RPMI8226 (cell line): ENCODE measurements around the gene PBXIP1.
A peak's percentile ranks its signal among the peaks of the same experiment; 100 is the strongest.

Experiments used
- DNase-seq: peaks from one replicate; pipeline ENCODE4 v3.0.0-alpha.2; 2015

The PBXIP1 gene, protein sequence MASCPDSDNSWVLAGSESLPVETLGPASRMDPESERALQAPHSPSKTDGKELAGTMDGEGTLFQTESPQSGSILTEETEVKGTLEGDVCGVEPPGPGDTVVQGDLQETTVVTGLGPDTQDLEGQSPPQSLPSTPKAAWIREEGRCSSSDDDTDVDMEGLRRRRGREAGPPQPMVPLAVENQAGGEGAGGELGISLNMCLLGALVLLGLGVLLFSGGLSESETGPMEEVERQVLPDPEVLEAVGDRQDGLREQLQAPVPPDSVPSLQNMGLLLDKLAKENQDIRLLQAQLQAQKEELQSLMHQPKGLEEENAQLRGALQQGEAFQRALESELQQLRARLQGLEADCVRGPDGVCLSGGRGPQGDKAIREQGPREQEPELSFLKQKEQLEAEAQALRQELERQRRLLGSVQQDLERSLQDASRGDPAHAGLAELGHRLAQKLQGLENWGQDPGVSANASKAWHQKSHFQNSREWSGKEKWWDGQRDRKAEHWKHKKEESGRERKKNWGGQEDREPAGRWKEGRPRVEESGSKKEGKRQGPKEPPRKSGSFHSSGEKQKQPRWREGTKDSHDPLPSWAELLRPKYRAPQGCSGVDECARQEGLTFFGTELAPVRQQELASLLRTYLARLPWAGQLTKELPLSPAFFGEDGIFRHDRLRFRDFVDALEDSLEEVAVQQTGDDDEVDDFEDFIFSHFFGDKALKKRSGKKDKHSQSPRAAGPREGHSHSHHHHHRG

DNA sequence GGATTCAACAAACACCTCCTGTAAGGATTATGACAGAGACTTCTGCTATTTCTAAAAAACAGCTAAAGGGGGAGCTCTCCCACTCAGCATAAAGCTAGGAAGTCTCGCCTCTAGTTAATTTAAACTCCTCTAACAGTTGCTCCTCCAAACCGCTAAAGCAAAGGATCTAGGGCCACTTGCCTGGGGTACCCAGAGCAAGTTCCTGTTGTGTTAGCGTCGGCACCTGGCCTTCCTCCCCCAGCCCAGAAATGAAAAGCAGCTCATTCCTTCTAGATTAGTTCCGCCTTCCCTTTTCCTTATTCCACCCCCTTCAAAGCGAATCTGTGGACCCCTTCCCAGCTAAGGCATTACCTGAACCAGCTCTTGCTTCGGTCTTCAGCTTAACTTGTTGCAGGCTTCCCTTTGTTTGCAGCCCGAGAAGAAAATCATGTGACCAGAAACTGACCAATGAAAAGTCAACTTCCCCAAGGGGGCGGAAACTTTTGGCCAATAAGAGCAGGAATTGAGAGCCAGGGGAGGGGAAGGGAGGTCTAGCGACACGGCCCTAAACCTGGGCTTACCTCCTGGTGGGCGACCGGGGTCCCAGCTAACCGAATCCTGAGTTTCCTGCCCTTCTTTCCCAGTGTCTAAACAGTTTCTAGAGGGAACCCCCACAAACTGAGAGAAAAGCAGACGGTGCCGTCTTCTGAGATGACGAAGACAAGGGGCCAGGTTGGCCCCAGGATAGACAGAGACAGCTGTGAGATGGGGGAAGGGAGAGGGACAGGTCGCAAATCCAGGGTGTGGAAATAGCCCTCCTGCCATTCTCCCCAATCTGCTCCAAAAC, at the start of gene PBXIP1:
PBXIP1 (minus strand) TSS at position 382 of the 826 bp plus-strand sequence. CDS start 2,378 bp downstream, outside the sequence.
- peak; percentile 93 for DNase-seq

DNA sequence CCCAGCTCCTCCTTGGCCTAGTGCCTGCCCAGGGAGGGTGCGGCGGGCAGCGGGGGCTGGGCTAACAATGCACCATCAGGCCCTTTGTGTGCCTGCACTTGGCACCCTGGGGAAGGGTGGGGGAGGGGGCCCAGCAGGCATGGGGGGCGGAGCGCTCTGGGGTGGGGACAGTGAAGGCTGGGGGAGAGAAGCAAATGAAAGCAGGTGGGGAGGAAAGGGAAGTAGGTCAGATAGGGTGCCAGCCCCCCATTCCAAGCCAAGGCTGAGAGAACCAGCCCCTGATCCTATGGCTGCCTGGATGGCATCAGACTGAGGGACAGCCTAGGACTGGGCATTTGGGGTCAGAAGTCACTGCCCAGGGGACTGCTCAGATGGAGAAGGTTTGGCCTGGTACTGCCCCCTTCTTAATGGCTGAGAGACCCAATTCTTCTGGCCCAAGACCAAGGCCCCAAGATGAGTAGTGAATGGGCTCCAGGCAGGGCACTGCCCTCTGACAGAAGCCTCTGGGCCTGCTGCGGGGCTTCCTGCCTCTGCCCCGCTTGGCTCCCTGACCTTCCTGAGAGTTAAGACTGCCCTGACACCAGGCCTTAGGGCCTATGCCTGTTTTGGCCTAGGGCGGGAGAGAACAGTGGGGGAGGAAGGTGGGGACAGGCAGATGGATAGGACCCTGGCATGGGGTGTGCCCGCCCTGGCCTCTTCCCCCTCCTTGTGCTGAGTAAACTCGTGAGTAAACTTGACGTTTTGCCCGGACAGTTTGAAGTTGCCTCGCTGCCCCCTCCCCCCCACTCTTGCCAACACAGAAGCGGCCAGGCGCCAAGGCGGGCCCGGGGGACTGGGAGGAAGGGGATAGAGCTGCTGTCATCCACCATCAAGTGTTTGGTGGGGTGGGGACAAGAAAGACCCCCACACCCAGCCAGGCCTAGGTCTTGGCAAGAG, 49.4 kb upstream of the PBXIP1 start:
- peak; percentile 56 for DNase-seq

DNA sequence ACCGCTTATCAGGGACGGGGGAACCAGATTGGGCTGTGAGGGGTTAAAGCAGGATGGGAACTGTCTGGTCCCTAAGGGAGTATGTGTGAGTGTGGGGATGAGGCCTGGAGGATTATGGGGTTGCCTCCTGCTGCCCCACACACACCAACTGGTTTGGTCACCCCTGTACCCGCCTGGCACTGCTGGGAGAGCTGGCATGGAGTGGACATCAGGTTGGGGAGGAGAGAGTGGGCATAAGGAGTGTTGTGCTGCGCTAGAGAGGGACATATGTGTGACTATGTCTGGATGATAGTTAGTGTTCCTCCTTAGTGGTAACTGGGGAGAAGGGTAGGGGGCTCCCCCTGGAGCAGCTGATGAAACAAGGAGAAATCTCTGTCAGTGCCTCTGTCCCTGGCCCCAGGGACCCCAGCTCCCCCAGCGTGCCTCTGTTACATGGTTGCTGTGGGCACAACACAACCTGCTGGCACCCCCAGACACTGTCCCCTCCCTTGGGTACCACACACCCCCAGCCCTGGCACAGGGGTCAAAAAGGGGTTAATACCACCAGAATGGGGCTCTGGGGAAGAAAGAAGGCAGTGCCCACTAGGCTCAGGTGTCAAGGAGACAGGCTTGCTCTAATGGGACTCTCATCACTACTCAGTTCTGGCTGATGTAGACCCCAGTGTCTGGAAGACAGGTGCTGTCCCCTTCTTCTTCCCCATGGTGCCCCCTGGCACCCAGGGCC, 48.6 kb upstream of the PBXIP1 start:
- no peak for DNase-seq

GRCh38 chr1:155003766-155004351, 48.0 kb upstream of the PBXIP1 start:
- DNase-seq: peak; percentile 56

DNA sequence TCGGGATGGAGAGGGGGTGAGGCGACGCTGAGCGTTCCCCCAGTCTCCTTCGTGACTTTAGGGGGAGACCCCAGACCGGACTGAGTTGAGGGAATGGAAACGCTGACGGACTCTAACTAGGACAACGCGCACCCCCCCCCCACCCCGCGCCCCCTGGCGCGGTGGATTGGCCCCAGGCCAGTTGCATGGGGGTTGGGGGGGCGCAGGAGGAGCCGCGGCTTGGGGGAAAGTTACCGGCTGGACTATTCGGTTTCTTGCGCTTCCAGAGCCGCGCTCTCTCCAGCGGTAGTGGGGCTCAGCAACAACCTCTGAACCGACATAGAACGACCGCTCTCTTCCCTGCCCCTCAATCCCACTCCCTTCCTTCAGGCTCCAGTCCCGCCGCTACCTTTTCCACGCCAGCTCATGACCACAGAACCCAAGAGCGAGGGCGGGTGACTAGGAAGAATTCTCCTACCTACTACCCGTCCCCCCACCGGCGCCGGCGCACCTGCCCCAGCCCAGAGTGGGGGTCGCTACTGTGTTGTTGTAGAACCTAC, 47.4 kb upstream of the PBXIP1 start:
- peak; percentile 46 for DNase-seq

- DNase-seq: no peak
These were observed 46.7 kb upstream of the PBXIP1 start, which contains the start of gene ZBTB7B for GRCh38 chr1:155002464-155003226. Gene ZBTB7B, plus strand, starts transcription at chr1:155002802. Its CDS starts 11,859 bp downstream, at chr1:155014661.

DNA sequence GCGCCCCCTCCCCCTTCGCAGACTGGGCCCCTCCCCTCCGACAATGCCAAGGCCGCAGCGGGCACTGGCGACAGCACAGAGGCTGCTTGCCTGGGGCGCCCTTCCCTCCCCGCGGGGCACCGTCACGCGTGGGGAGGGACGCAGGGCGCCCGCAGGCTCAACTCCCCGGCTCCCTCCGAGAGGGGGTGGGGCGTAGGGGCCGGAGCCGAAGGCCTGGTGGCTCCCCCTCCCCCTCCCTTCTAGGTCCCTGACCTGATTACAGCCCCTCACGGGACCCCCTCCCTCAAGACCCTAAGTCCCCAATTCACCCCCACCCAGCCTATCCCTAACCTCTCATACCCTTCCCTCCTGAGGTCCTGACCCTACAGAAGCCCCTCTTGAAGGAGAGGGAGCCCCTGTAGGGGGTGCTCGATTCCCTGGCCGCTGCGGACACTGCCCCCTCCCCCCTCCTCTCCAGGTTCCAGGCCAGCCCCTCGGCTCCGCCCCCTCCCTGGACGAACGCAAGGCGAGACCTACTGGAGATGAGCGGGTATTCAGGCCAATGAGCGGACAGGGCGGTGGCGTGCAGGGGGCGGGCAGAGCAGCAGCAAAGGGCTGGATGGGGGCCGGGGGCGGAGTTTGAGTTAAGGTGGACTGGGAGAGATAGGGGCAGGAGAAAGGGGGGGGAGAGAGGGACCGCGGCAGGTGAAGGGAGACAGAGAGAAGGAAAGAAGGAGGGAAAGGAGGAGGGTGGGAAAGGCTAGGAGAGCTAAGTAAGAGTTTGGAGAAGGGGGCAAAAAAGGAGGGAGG, 46.0 kb upstream of the PBXIP1 start:
- peak; percentile 100 for DNase-seq

DNA sequence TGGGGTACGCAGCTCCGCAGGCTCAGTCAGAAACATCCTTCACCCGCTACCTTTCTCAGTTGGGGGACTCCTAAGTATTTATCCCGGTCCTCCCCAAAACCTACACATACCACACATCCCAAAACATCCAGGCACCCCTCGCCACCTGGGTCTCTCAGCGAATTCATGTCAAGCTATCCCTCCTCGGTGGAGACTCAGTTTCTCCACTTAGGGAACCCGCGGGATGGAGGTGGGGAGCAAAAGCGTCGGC, 45.5 kb upstream of the PBXIP1 start:
- DNase-seq: no peak

DNA sequence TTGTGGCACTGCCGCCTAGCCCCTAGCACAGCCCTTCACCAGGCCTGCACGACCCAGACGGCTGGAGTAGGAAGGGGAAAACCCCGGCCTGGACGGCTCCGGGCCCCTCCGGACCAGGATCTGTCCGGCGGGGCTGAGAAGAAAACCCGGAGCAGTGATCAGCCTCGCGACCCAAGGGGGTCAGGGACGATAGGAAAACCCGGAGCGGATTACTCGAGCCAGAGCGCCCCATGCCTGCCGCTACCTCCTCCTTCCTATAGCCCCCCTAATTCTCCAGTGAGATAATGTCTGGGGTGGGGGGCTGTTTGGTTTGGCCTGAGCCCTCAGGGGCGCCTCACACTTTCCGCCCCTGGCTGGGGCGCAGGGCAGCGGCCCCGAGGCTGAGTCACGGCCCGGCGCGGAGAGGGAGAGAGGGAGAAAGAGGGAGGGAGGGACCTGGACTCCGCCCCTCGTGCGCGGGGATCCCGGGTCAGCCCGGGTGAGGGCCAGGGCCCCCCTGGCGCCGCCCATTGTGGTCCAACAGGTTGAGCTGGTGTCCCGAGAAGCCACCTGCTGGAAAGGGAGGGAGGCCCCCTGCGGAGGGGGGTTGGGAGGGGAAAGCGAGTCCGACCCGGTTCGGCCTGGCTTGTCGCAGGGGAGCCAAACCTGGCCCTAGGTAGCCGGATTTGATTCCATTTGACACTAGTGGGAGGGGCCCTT, 45.0 kb upstream of the PBXIP1 start:
- DNase-seq: peak; percentile 98

GRCh38 chr1:155000411-155000725, 44.5 kb upstream of the PBXIP1 start:
- DNase-seq: no peak

- DNase-seq: peak; percentile 92
These were observed 43.9 kb upstream of the PBXIP1 start for GRCh38 chr1:154999571-155000410.

DNA sequence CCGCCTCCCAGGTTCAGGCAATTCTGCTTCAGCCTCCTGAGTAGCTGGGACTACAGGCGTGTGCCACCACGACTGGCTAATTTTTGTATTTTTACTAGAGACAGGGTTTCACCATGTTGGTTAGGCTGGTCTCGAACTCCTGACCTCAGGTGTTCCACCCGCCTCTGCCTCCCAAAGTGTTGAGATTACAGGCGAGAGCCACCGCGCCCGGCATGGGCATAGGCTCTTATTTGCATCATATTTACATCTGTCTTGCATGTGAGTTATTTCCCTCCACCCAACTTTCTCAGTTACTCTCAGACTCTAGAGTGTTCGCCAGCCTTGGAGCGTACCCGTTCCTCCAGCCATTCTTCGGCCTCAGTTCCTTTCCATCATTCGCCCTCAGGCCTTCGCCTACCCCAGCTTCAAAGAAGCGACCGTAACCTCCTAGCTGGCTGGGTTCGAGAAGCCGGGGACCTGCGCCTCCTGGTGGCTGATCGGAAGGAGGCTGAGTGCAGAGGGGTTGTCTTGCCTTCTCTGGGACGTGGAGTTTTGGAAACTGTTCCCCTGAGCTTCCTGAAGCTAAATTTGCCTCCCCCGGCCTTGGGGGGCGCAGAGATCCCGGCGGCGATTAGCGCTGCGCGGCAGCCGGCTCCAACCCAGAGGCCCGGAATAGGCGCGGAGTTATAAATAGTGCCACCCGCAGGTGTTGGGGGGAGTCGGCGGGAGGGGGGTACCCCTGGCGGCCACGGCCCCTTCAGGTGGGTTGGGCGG, 43.1 kb upstream of the PBXIP1 start:
- DNase-seq: peak; percentile 90

DNA sequence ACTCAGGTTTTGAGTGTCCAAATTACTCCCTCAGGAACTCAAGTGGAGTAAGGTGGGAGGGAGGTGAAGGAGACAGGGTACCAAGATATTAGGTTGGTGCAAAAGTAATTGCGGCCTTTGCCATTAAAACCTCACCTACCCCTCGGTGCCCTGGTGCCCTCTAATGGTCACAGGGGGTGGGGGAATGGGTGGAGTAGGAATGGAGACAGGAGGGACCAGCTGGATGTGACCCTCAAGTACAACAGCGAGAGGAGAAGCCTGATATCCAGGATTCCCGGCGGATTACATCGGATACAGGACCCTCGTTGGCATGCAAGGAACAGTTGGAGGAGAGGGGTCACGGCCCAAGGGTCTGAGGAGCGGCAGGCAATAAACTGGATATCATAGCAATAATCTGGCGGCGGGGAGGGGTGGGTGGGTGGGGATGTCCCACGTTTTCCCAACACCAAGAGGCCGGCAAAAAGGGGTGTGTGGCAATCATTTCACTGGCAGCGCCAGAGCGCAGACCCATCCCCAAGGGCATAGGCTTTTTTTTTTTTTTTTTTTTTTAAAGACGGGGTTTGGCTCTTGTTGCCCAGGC, 42.4 kb upstream of the PBXIP1 start:
- no peak for DNase-seq

DNA sequence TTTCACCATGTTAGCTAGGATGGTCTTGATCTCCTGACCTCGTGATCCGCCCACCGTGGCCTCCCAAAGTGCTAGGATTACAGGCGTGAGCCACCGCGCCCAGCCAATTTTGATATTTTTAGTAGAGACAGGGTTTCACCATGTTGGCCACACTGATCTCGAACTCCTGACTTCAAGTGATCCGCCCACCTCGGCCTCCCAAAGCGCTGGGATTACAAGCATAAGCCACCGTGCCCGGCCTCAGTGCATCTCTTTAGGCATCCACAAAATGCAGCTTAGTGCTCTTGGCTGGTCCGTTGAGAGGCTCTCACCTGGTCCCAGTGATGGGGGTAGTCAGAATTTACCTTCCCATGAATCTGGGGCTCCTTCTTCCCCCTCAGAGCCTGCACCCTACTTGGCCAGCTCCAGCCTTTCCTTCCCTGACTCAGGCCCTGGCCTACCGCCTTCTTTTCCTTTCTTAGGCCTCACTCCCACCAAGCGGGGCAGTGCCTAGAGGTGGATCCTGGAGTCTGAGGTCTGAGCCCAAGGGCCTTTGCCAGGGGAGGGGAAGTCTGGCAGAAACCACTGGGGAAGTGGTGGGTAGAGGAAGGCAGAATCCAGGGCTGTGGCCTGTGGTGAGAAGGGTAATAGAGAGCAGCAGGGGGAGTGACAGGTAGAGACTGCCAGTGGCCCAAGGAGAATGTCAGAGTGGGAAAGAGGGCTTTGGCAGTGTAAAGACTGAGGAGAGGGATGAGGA, 41.2 kb upstream of the PBXIP1 start:
- no peak for DNase-seq

DNA sequence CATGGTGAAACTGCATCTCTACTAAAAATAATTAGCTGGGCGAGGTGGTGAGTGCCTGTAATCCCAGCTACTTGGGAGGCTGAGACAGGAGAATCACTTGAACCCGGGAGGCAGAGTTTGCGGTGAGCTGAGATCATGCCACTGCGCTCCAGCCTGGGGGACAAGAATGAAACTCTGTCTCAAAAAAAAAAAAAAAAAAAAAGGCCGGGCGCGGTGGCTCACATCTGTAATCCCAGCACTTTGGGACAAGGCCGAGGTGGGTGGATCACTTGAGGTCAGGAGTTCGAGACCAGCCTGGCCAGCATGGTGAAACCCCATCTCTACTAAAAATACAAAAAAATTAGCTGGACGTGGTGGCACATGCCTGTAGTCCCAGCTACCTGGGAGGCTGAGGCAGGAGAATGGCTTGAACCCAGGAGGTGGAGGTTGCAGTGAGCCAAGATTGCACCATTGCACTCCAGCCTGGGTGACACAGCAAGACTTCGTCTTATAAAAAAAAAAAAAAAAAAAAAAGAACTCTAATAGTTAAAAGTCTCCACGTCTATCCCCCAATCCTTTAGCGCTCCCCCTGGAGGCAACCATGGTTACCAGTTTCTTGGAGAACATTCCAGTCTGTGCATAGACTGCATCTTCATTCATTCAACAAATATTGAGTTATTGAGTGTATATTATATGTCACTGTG, 39.5 kb upstream of the PBXIP1 start:
- peak; percentile 67 for DNase-seq
